ENCODE data around the gene BACH2. TPM values are rescaled to one million over a fixed set of nuclear protein-coding genes. Genes with fewer than 3 reads are reported as not detected.

BACH2 gene
- total and polyA plus RNA-seq, 2 of the 4 experiments (the other 2 are of a cell fraction), result 1.3 to 1.4 TPM

DNA sequence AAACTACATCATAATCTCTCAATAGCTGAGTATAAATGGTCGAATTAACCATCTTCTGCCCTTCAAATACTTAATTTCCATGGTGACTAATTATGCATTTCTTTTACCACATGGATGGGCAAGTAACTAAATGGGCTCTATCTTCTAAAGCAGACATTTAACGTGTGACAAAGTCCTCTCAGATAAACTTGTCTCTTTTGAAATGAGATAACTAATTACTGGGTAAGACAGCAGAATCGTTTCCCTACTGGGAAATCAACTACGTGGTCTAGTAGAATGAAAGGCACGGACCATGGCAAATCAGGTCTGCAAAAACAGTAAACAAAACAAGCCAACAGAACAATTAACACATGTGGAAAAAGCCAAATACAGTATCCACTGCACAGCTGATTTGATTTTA lies 137.7 kb downstream of the BACH2 start:
- Histone ChIP-seq H3K79me1 (ENCODE audit: low read depth in 1 of 2, low read length in 2 of 2) (no peaks in the 10 kb centered on the region), H3K56ac (ENCODE audit: extremely low read depth, insufficient read depth, low read length) (no peak overlapping the region), H3K9ac (ENCODE audit: low read depth, low read length) (no peak overlapping the region), H3K14ac (replicated peaks; ENCODE audit: low read depth, low read length) (no peak overlapping the region), H3K27ac (ENCODE audit: insufficient read depth, low read length) (no peak overlapping the region), H3K36me3 (ENCODE audit: control insufficient read depth, insufficient read depth, low read length) (no peaks in the 10 kb centered on the region), H2AK5ac (ENCODE audit: low read depth, low read length) (no peak overlapping the region), H2AFZ (replicated peaks; ENCODE audit: low read length, poor library complexity) (no peak overlapping the region), H3K18ac (ENCODE audit: low read depth, low read length) (no peak overlapping the region), H3K4me1 (ENCODE audit: control insufficient read depth, insufficient read depth, low read length) (peaks cover 10% of the 10 kb centered on the region), H3K9me1 (ENCODE audit: insufficient read depth, low read length) (no peaks in the 10 kb centered on the region), H3K4ac (ENCODE audit: low read depth, low read length) (no peak overlapping the region), H2BK120ac (ENCODE audit: low read depth, low read length) (no peak overlapping the region), H2BK15ac (ENCODE audit: low read depth, low read length) (no peak overlapping the region), H2BK5ac (ENCODE audit: low read depth, low read length, poor library complexity, severe bottlenecking) (no peak overlapping the region), H4K8ac (ENCODE audit: low read depth in 2 of 2, low read length in 2 of 2) (no peak overlapping the region), H3K27me3 (ENCODE audit: control insufficient read depth, insufficient read depth, low read length) (no peaks in the 10 kb centered on the region), H3K23ac (ENCODE audit: low read depth, low read length) (no peak overlapping the region), H3K9me3 (ENCODE audit: control insufficient read depth, insufficient read depth, low read length) (no peaks in the 10 kb centered on the region), H4K5ac (ENCODE audit: low read depth, low read length) (no peak overlapping the region), H2BK20ac (ENCODE audit: low read depth, low read length) (no peak overlapping the region), H4K20me1 (ENCODE audit: insufficient read depth, low read length) (no peaks in the 10 kb centered on the region), H3K4me2 (ENCODE audit: low read depth, low read length) (no peak overlapping the region), H4K91ac (ENCODE audit: insufficient read depth, low read depth, low read length) (no peak overlapping the region), H2AK9ac (replicated peaks; ENCODE audit: low read depth, low read length, poor library complexity) (no peak overlapping the region), H3K4me3 (ENCODE audit: insufficient read depth, low read depth, low read length) (no peak overlapping the region)
- ChIA-PET POLR2A (ENCODE audit: unreplicated experiment) (interaction anchor here (0.6 kb wide), 1 partner anchor 85 kb away, joined by 3 read pairs; no protein-coding TSS in a partner anchor), CTCF (no interaction called here)
- no TSS peak for BruUV-seq (replicated peaks)
- DNase-seq (no peak), ATAC-seq (ENCODE audit: low read depth) (no peak)
- intact Hi-C loops (cut with micrococcal nuclease) (no loop called here), in situ Hi-C loops (cut with MboI; ENCODE audit: low sequenced_read_pairs) (no loop called here), dilution Hi-C loops (cut with HindIII; ENCODE audit: low sequenced_read_pairs, unreplicated experiment) (no loop called here)
- no peak for TF ChIP-seq MAZ (IDR thresholded peaks at IDR 0.05; ENCODE audit: borderline replicate concordance, low read depth, low read length)
- TF ChIP-seq RCOR1 (IDR thresholded peaks at IDR 0.05; ENCODE audit: insufficient replicate concordance, low read length), result no peak
- TF ChIP-seq SMC3 (IDR thresholded peaks at IDR 0.05; ENCODE audit: low read depth, low read length), result no peak
- TF ChIP-seq, protein P1, sequence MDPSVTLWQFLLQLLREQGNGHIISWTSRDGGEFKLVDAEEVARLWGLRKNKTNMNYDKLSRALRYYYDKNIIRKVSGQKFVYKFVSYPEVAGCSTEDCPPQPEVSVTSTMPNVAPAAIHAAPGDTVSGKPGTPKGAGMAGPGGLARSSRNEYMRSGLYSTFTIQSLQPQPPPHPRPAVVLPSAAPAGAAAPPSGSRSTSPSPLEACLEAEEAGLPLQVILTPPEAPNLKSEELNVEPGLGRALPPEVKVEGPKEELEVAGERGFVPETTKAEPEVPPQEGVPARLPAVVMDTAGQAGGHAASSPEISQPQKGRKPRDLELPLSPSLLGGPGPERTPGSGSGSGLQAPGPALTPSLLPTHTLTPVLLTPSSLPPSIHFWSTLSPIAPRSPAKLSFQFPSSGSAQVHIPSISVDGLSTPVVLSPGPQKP (IDR thresholded peaks at IDR 0.05; ENCODE audit: borderline replicate concordance, low read depth, low read length), result no peak
- TF ChIP-seq, protein P2, sequence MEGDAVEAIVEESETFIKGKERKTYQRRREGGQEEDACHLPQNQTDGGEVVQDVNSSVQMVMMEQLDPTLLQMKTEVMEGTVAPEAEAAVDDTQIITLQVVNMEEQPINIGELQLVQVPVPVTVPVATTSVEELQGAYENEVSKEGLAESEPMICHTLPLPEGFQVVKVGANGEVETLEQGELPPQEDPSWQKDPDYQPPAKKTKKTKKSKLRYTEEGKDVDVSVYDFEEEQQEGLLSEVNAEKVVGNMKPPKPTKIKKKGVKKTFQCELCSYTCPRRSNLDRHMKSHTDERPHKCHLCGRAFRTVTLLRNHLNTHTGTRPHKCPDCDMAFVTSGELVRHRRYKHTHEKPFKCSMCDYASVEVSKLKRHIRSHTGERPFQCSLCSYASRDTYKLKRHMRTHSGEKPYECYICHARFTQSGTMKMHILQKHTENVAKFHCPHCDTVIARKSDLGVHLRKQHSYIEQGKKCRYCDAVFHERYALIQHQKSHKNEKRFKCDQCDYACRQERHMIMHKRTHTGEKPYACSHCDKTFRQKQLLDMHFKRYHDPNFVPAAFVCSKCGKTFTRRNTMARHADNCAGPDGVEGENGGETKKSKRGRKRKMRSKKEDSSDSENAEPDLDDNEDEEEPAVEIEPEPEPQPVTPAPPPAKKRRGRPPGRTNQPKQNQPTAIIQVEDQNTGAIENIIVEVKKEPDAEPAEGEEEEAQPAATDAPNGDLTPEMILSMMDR (conservative IDR thresholded peaks at IDR 0.05; ENCODE audit: low read depth, low read length), result no peak
- no peak for TF ChIP-seq POLR2A (IDR thresholded peaks at IDR 0.05; ENCODE audit: low read depth, low read length)
- TF ChIP-seq CHD1 (IDR thresholded peaks at IDR 0.05; ENCODE audit: low read depth, low read length), result no peak
- no peak for TF ChIP-seq MAFK (IDR thresholded peaks at IDR 0.05; ENCODE audit: low read depth, low read length)
- TF ChIP-seq, protein P3, sequence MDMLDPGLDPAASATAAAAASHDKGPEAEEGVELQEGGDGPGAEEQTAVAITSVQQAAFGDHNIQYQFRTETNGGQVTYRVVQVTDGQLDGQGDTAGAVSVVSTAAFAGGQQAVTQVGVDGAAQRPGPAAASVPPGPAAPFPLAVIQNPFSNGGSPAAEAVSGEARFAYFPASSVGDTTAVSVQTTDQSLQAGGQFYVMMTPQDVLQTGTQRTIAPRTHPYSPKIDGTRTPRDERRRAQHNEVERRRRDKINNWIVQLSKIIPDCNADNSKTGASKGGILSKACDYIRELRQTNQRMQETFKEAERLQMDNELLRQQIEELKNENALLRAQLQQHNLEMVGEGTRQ (IDR thresholded peaks at IDR 0.05; ENCODE audit: low read depth, low read length), result no peak
- TF ChIP-seq MXI1 (IDR thresholded peaks at IDR 0.05; ENCODE audit: borderline replicate concordance, low read depth, low read length), result no peak
- WGBS, 2 experiments (ENCODE audit: extremely low coverage in 2 of 2, insufficient read length in 1 of 2), result no CpG with 5 or more reads among the region's 5 CpGs
